ENCODE measurements around the gene JCAD.

DNA sequence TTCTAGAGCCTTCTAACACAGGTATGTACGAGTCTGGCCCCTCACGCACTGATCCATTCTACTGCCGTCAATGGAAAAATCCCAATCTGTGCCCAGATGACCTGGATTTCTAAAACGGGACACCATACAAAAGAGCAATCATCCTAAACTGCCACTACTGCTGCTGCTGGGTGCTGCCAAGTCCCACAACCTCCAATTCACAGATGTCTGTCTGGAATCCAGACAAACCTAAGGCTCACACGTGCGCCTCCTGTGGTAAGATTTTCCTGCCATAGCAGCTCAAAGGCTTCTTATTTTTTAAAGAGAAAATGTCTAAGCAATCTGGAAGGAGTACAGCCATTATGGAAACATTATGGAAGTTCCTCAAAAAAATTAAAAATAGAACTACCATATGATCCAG is 40.9 kb downstream of the JCAD start:
- TF ChIP-seq EP300 (conservative IDR thresholded peaks at IDR 0.05; ENCODE audit: poor library complexity, severe bottlenecking) (no peak), POLR2AphosphoS5 (IDR thresholded peaks at IDR 0.05) (no peak), SMC3 (conservative IDR thresholded peaks at IDR 0.05; ENCODE audit: poor library complexity) (no peak), RAD21 (conservative IDR thresholded peaks at IDR 0.05) (no peak)
- TF ChIP-seq, protein P1, sequence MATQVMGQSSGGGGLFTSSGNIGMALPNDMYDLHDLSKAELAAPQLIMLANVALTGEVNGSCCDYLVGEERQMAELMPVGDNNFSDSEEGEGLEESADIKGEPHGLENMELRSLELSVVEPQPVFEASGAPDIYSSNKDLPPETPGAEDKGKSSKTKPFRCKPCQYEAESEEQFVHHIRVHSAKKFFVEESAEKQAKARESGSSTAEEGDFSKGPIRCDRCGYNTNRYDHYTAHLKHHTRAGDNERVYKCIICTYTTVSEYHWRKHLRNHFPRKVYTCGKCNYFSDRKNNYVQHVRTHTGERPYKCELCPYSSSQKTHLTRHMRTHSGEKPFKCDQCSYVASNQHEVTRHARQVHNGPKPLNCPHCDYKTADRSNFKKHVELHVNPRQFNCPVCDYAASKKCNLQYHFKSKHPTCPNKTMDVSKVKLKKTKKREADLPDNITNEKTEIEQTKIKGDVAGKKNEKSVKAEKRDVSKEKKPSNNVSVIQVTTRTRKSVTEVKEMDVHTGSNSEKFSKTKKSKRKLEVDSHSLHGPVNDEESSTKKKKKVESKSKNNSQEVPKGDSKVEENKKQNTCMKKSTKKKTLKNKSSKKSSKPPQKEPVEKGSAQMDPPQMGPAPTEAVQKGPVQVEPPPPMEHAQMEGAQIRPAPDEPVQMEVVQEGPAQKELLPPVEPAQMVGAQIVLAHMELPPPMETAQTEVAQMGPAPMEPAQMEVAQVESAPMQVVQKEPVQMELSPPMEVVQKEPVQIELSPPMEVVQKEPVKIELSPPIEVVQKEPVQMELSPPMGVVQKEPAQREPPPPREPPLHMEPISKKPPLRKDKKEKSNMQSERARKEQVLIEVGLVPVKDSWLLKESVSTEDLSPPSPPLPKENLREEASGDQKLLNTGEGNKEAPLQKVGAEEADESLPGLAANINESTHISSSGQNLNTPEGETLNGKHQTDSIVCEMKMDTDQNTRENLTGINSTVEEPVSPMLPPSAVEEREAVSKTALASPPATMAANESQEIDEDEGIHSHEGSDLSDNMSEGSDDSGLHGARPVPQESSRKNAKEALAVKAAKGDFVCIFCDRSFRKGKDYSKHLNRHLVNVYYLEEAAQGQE (IDR thresholded peaks at IDR 0.05; ENCODE audit: borderline replicate concordance): no peak
- TF ChIP-seq, protein P2, sequence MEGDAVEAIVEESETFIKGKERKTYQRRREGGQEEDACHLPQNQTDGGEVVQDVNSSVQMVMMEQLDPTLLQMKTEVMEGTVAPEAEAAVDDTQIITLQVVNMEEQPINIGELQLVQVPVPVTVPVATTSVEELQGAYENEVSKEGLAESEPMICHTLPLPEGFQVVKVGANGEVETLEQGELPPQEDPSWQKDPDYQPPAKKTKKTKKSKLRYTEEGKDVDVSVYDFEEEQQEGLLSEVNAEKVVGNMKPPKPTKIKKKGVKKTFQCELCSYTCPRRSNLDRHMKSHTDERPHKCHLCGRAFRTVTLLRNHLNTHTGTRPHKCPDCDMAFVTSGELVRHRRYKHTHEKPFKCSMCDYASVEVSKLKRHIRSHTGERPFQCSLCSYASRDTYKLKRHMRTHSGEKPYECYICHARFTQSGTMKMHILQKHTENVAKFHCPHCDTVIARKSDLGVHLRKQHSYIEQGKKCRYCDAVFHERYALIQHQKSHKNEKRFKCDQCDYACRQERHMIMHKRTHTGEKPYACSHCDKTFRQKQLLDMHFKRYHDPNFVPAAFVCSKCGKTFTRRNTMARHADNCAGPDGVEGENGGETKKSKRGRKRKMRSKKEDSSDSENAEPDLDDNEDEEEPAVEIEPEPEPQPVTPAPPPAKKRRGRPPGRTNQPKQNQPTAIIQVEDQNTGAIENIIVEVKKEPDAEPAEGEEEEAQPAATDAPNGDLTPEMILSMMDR (IDR thresholded peaks at IDR 0.05; ENCODE audit: poor library complexity, severe bottlenecking): no peak
